Lung (tissue), 12 donors: Measurements from ENCODE around the gene ISM1. TPM values are rescaled to one million over a fixed set of nuclear protein-coding genes. Genes with fewer than 3 reads are reported as not detected.

ENCODE experiments used
- ATAC-seq: fragments of 200-7000 bp; cut with Tn5 transposase; one replicate; pipeline ENCODE4 v1.9.1; 2020; ENCODE audit warnings: moderate number of reproducible peaks; ENCODE audit not compliant: insufficient read depth, low FRiP score
- DNase-seq, 3 donors: peaks; one replicate each; pipeline ENCODE4 v3.0.0-alpha.2; 2013 to 2017
- H3K27ac ChIP-seq, 2 donors: one replicate each; pipeline ENCODE4 v1.5.1; 2013; ENCODE audit warnings: mild to moderate bottlenecking in 2 of 2, moderate library complexity in 2 of 2, control low read depth in 1 of 2, inconsistent platforms in 1 of 2, low read depth in 1 of 2, low read length in 1 of 2
- H3K27me3 ChIP-seq, 3 donors: one replicate each; pipeline ENCODE4 v1.5.1; 2013; ENCODE audit warnings: low read length in 2 of 3; ENCODE audit not compliant: control insufficient read depth in 3 of 3, insufficient read depth in 3 of 3
- H3K36me3 ChIP-seq, 4 donors: one replicate each; pipeline ENCODE4 v1.5.1; 2013; ENCODE audit warnings: low read length in 4 of 4, mild to moderate bottlenecking in 1 of 4, moderate library complexity in 1 of 4; ENCODE audit not compliant: control insufficient read depth in 4 of 4, insufficient read depth in 4 of 4
- H3K4me1 ChIP-seq, 5 donors: one replicate each; pipeline ENCODE4 v1.5.1; 2013; ENCODE audit warnings: low read length in 5 of 5, mild to moderate bottlenecking in 2 of 5, moderate library complexity in 1 of 5; ENCODE audit not compliant: control insufficient read depth in 5 of 5, insufficient read depth in 5 of 5
- H3K4me3 ChIP-seq: one replicate; pipeline ENCODE4 v1.5.1; 2013; ENCODE audit warnings: mild to moderate bottlenecking, control low read depth, moderate library complexity
- H3K9ac ChIP-seq, 2 donors: one replicate each; pipeline ENCODE4 v1.5.1; 2013; ENCODE audit warnings: low read length in 2 of 2, control low read depth in 1 of 2; ENCODE audit not compliant: insufficient read depth in 1 of 2
- H3K9me3 ChIP-seq, 4 donors: one replicate each; pipeline ENCODE4 v1.5.1; 2013; ENCODE audit warnings: low read length in 3 of 4, mild to moderate bottlenecking in 1 of 4, moderate library complexity in 1 of 4; ENCODE audit not compliant: control insufficient read depth in 4 of 4, insufficient read depth in 3 of 4
- CTCF ChIP-seq: IDR thresholded peaks from 2 replicates; pipeline ENCODE4 v1.5.1; 2012; ENCODE audit warnings: mild to moderate bottlenecking; ENCODE audit errors: control extremely low read depth, extremely low read depth
- WGBS, 2 donors: extraction: QIAGEN DNeasy Blood & Tissue Kit; methylation state at CpG; one replicate each; pipeline ENCODE4 v1.1.7; 2013; 5-methylcytosine and 5-hydroxymethylcytosine counted together
- polyA plus RNA-seq, 2 donors: library from polyadenylated mRNA; stranded (reverse); fragments of 200-250 nt; gene quantifications; one replicate each; pipeline ENCODE4 v1.2.1, GENCODE V29; 2013
- total RNA-seq, 2 donors: library from RNA; depleted of rRNA in 1 of 2; stranded (reverse); fragments of >200 nt in 1 of 2; gene quantifications; one replicate each; pipeline ENCODE4 v1.2.1, GENCODE V29; 2014 to 2021
- donor health status: control.
- donor health status: control.
- donor health status: Bipolar disorder and iron deficiency.
- donor health status: healthy.
- donor health status: DM: yes; HTN: yes; CAD: no.

The ISM1 gene
- total and polyA plus RNA-seq, 4 donors = 1.6 to 13.6 (median 2.9) TPM

GRCh38 chr20:13256606-13257005, 35.5 kb downstream of the ISM1 start:
- no peak for TF ChIP-seq CTCF
- Histone ChIP-seq H3K27ac (no peak overlapping the region), H3K27me3 (no peaks in the 10 kb centered on the region), H3K9ac (no peak overlapping the region), H3K36me3 (no peaks in the 10 kb centered on the region), H3K9me3 (no peaks in the 10 kb centered on the region), H3K4me3 (no peak overlapping the region), H3K4me1 (peaks cover 0 to 6% (median 1%) of the 10 kb centered on the region in 5 donors)
- DNase-seq (no peak), ATAC-seq (no peak)
- WGBS, 2 donors = 91 to 93% methylated on average over 3 of the region's 3 CpGs

- Histone ChIP-seq H3K27ac (no peak overlapping the region), H3K36me3 (no peaks in the 10 kb centered on the region), H3K9me3 (no peaks in the 10 kb centered on the region), H3K4me1 (peaks cover 0 to 17% (median 10%) of the 10 kb centered on the region in 5 donors), H3K27me3 (no peaks in the 10 kb centered on the region), H3K4me3 (no peak overlapping the region), H3K9ac (no peak overlapping the region)
- WGBS, 2 donors = 87% methylated on average over 3 of the region's 3 CpGs
- DNase-seq (no peak), ATAC-seq (no peak)
- TF ChIP-seq CTCF = no peak
Observed at GRCh38 chr20:13259921-13260320, 38.8 kb downstream of the ISM1 start.

GRCh38 chr20:13260650-13261279, 39.7 kb downstream of the ISM1 start:
- H3K4me1 ChIP-seq = peaks cover 0 to 17% (median 10%) of the 10 kb centered on the region in 5 donors
- no peak overlapping the region for H3K4me3 ChIP-seq
- WGBS, 2 donors = 69 to 79% methylated on average over 7 of the region's 7 CpGs
- no peak for ATAC-seq
- H3K27ac ChIP-seq = no peak overlapping the region
- DNase-seq = no peak
- no peaks in the 10 kb centered on the region for H3K36me3 ChIP-seq
- TF ChIP-seq CTCF = no peak
- no peaks in the 10 kb centered on the region for H3K27me3 ChIP-seq
- H3K9ac ChIP-seq = no peak overlapping the region
- no peaks in the 10 kb centered on the region for H3K9me3 ChIP-seq
